Right lobe of liver (tissue), 4 donors: Measurements from ENCODE around the gene TRAPPC2L.

Experiments
- CTCF ChIP-seq, 4 donors: fragments of 200-600 bp in 3 of 4; fragments of 450-650 bp in 1 of 4; IDR thresholded peaks; one replicate each; pipeline versions ENCODE4 v1.5.1 to v1.8.0; 2016 to 2022; ENCODE audit warnings: antibody characterized with exemption in 4 of 4, mild to moderate bottlenecking in 2 of 4
- POLR2A ChIP-seq: fragments of 450-650 bp; IDR thresholded peaks from one replicate; pipeline ENCODE4 v1.6.1; 2017; ENCODE audit warnings: antibody characterized with exemption, mild to moderate bottlenecking
- donor health status: DM: no; HTN: no; CAD: no.
- donor health status: DM: no; HTN: no; CAD: no.
- donor health status: DM: no; HTN: yes; CAD: no.

DNA sequence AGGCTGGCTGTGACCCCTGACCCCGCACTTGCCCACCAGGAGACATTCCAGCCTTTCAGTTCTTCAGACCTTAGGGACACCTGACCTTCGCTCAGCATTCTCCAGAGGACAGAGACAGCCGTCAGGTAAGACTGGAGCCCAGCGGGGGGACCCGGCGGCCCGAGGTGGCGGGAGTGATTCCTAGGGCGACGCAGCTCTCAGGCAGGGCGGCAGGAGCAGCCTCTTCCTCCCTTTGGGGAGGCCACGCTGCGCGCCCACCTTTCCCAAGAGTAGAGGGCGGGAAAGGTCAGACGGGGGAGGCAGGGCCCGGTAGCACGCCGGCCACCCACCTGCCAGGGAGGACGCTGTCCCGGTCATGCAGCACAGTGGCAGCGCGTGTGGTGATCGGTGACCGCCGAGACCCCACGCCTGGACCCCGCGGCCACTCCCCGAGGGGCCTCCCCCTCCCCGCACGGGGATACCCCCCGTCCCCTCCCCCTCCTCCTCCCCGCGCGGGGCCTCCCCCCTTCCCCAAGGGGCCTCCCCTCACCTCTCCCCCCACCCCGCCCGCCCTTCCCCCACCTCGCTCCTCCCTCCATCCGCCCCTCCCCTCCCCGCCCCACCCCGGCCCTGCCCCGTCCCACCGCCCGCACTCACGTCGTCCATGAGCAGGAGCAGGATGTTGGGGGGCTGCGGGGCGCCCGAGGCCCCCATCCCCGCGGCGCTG lies 652 bp upstream of the TRAPPC2L start:
- no peak for TF ChIP-seq POLR2A
- TF ChIP-seq CTCF (IDR thresholded peaks at IDR 0.05) = no peak
